Activated naive CD4-positive, alpha-beta T cell (primary cell): ENCODE measurements around the gene SEPTIN3.
A peak's percentile ranks its signal among the peaks of the same experiment; 100 is the strongest.

ENCODE experiments used
- DNase-seq, 4 experiments: peaks; one replicate each; lab custom pipeline; 2025; lab: John Stamatoyannopoulos, UW

The SEPTIN3 gene

DNA sequence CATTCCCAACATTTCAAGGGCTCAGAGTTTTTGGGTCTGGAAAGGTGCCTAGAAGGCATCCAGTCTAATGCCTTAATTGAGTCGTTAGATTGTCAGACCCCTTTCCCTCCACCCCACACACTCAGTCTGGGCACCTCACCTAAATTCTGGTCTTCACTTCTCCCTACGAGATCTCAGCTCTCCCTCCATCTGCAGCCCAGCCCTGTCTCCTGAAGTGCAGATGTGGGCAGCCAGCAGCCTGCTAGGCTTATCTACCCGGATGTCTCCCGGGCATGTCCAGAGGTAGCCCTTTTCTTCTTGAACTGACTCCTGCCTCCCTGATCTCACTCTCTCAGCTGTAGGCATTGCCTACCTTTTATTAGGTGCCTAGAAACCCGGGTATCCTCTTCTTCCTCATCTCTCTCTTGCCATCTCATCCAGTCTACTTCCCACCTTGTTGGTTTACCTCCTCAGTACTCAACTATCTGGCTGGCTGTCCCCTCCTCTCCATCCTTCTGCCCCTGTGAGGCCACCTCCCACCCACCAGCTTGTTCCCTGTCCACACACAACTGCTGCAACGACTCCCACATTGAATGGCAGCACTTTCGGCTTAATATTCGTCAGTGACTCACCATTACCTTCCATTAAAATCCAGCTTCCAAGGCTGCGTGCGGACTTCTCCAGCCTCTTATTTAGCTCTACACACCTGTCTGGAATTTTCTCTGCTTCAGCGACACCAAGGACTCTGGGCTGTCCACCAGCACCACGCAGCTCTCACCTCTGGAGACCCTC is 6.2 kb downstream of the SEPTIN3 start:
- DNase-seq, result no peak

- DNase-seq, result peak in 2 of 4 experiments; percentile 10 to 41
Measured at GRCh38 chr22:41976070-41976901, 7.0 kb downstream of the SEPTIN3 start.

- no peak for DNase-seq
Measured at GRCh38 chr22:41976961-41977566, 7.8 kb downstream of the SEPTIN3 start.

DNA sequence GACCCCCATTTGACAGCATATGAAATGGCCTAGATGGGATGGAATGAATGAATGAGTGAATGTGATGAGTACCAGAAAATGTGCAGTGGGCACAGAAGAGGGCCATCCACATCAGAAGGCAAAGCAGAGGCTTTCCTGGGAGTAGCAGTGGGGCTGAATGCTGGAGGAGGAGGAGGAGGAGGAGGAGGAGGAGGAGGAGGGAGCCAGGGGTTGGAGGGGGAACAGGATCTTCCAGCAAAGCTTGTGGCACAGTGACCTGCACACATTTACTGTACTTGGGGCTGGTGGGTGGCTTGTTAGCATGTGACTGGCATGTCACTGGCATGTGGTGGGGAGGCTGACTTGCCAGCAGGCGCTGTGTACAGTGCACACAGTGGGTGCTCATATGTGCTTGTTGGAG is 9.5 kb downstream of the SEPTIN3 start:
- no peak for DNase-seq

- DNase-seq, result no peak
Measured at GRCh38 chr22:41979423-41980250, 10.4 kb downstream of the SEPTIN3 start.

- no peak for DNase-seq
Measured at GRCh38 chr22:41982865-41983264, 13.6 kb downstream of the SEPTIN3 start.

- DNase-seq, result no peak
Measured at GRCh38 chr22:41983513-41984405, 14.5 kb downstream of the SEPTIN3 start.

DNA sequence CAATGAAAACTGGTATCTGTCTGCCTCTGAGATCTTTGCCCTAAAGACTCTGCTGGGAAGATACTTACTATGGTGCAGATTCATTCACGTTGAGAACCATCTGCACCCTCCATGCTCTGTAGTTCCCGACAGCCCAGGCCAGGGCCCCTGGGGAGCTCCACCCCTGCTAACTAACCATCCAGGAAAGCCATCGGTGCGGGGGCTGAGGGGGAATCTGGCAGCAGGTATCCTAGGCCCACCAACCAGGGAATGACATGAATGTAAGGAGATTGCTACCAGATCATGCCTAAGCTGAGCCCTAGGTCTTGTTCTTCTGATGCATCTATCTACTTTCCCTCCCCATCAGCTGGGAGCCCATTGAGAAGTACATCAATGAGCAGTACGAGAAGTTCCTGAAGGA is 18.0 kb downstream of the SEPTIN3 start:
- no peak for DNase-seq

DNA sequence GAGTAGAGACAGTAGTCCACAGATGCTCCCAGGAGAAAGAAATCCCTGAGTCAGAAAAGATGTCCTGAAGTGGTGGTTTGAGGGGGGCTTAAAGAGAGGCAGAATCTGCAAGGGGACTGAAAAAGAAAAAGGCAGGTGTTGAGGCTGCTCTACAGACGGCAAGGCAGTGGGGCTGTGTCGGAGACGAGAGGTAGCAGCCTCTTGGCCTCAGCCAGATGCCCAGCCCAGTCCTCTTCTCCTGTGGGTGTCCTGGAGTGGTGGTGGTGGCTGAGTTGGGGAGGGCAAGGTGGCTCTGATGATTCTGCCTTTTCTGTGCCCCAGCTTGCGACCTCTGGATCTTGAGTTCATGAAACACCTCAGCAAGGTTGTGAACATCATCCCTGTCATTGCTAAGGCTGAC is 20.0 kb downstream of the SEPTIN3 start:
- DNase-seq, result no peak

DNA sequence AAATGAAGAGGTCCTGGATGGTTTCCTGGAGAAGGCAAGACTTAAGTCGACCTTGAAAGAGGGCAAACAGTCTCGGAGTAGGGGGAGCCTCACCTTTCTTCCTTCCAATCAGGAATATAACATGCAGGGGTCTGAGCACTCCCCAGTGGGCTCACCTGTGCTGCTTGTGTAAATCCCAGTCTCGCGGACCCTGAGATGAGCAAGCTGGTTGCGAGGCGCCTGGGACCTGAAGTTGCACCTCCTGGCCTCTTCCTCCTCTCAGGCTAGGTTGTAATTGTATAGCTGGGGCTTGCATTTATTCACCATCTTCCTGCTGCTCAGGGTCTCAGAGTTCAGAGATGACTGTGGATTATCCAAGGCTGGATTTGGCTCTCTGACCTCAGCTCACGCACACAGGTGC is 21.9 kb downstream of the SEPTIN3 start:
- no peak for DNase-seq

DNA sequence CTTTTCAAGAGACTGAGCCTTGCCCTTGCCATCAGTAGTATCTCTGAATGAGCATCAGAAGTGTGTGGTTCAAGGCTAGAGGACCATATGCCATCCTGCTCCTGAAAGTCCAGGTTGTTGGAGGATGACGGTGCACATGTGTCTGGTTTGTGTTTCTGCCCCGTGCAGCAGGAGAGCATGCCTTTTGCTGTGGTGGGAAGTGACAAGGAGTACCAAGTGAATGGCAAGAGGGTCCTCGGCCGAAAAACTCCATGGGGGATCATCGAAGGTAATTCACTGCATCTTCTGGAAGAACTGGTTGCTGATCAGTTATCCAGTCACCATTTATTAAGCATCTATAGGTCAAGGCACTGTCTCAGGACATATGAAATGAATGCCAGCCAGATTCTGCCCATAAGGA is 23.3 kb downstream of the SEPTIN3 start:
- no peak for DNase-seq

- no peak for DNase-seq
Measured at GRCh38 chr22:41995211-41995610, 26.0 kb downstream of the SEPTIN3 start.

- no peak for DNase-seq
Measured at GRCh38 chr22:41996826-41997225, 27.6 kb downstream of the SEPTIN3 start.

DNA sequence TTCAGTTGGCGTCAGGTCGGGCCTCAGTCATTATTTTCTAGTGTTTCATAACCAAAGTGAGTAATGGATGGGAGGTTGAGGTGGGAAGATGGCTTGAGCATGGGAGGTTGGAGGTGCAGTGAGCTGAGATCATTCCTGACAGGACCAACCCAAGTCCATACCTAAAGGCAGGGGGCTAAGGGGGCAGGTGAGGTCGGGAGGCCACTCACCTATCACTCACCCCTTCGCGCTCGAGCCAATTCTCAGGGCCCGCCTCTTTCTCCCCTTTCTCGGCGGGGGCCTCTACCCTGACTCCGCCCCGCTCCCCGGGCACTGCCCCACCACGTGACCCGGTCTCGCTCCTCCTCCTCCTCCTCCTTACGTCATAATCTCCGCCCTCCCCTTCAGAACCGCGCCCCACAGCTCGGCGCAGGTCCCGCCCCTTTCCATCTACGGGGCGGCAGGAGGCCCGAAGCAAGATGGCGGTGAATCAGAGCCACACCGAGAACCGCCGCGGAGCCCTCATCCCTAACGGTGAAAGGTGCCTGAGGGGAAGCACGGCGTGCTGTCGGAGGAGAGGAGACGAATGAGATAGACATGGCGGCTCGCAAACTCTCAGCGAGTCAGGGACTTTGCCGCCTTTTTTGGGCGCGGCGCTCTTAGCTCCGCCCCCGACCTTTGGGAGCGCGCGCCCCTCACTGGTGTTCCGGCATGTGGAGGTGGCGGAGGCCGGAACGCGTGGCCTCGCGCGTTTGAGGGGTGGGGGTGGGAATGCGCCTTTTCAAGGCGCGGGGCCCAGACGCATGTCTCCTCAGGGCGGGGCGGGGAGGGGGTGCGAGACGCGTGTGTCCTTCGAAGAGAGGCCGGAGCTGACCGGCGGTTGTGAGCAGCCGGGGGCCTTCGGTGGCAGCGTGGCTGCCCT is 29.4 kb downstream of the SEPTIN3 start, which contains the start of gene WBP2NL:
Gene WBP2NL (plus strand): TSS at position 428 of the 901 bp plus-strand sequence. CDS start 31 bp downstream, at position 459.
- DNase-seq, result peak; percentile 44 to 82 (median 68)

DNA sequence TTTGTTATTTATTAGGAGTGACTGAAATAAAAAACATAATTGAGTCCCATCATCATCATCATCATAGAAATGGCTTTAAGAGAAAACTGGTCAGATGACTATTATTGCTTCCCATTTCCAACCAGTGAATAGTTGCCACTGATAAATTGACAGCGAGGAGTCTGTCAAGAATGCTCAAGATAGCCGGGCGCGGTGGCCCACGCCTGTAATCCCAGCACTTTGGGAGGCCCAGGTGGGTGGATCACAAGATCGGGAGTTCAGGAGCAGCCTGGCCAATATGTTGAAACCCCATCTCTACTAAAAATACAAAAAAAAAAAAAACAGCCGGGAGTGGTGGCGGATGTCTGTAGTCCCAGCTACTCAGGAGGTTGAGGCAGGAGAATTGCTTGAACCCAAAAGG is 31.2 kb downstream of the SEPTIN3 start:
- no peak for DNase-seq

DNA sequence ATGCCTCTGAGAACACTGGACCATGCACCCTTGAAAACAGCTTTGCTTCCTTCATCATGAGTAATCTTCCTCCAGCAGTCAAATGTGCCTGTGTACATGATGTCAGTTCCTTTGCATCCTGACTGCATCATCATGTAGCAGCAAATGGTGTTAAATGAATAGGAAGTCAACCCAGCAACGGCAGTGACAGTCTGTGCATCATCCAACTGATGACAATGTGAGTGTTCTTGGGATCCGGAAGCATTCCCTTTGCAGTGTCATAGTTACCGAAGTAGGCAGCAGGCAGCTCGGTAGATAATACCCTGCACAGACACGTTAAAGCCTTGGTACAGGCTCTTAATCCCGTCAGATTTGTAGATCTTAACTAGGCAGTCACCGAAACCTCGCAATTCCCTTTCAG is 31.9 kb downstream of the SEPTIN3 start:
- DNase-seq, result no peak

DNA sequence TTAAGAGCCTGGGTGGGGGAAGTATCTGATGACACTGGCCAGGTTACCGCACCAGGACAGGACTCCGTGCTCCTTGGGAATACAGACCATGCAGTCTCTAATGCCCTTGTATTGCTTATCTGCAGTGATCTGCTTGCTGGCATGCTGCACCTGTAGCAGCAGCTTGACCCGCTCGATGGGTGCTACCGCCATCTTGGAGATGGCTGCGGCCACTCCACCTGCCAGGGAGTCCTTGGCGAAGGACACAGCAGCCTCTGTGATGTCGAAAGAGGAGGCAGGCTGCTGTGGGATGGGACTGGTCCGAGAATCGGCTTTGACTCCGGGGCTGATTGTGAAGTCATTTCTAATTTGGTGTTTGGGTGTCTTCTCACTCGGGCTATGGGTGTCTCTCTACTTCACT is 32.5 kb downstream of the SEPTIN3 start:
- no peak for DNase-seq

- DNase-seq, result no peak
Measured at GRCh38 chr22:42007922-42008321, 38.7 kb downstream of the SEPTIN3 start.

- no peak for DNase-seq
Measured at GRCh38 chr22:42010778-42011177, 41.5 kb downstream of the SEPTIN3 start.

DNA sequence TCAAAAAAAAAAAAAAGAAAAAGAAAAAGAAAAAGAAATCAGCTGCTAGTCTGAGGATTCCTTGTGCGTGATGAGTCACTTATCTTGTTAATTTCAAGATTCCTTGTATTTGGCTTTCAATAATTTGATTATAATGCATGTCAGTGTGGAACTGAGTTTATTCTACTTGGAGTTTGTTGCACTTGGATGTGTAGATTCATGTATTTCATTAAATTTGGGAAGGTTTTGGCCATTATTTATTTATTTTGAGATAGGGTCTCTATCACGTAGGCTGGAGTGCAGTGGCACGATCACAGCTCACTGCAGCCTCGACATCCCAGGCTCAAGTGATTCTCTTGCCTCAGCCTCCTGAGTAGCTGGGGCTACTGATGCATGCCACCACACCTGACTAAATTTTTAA is 44.1 kb downstream of the SEPTIN3 start:
- DNase-seq, result no peak
